HCT116 (cell line): ENCODE measurements around the gene NEK11. TPM values are rescaled to one million over a fixed set of nuclear protein-coding genes. Genes with fewer than 3 reads are reported as not detected.

Experiments used
- ATAC-seq: fragments of 200-7000 bp; cut with Tn5 transposase; 2 replicates; pipeline ENCODE4 v1.9.1; 2020; ENCODE audit warnings: mild to moderate bottlenecking, moderate library complexity
- BruUV-seq: library from RNA; stranded (reverse); fragments of 400-500 nt; replicated peaks from 2 replicates; lab custom pipeline; 2021; lab: Mats Ljungman, UMichigan
- CTCF ChIA-PET: fragments of 300-600 bp; sonication (Branson Sonifier 250); formaldehyde crosslinking; loops from one replicate; lab custom pipeline; 2021; ENCODE audit warnings: antibody characterized with exemption; lab: Charles Lee
- POLR2A ChIA-PET: fragments of 300-600, 350-600 bp; sonication (Branson Sonifier 250); formaldehyde crosslinking; loops from one replicate; lab custom pipeline; 2021; ENCODE audit warnings: antibody characterized with exemption; lab: Charles Lee
- RAD21 ChIA-PET, 2 experiments: fragments of 300-600 bp; sonication (Branson Sonifier 250); formaldehyde crosslinking; loops; one replicate each; lab custom pipeline; 2023; ENCODE audit warnings: low total read pairs in 2 of 2; ENCODE audit not compliant: uncharacterized antibody in 2 of 2, unreplicated experiment in 2 of 2, low non-redundant PET in 1 of 2; lab: Charles Lee
- DNase-seq: peaks from one replicate; pipeline ENCODE4 v3.0.0-alpha.2; 2010; ENCODE audit warnings: low read depth, low spot score
- H2AFZ ChIP-seq: fragments of 200-600 bp; shearing (Covaris generic), sonication (generic); 2 replicates; pipeline ENCODE4 v1.6.1; 2017; ENCODE audit warnings: low read depth, mixed run types, mixed read lengths, antibody characterized with exemption, low read length; ENCODE audit not compliant: poor library complexity, severe bottlenecking
- H3K27ac ChIP-seq: 2 replicates; pipeline ENCODE4 v1.5.1; 2012; ENCODE audit warnings: low read depth, low read length
- H3K27me3 ChIP-seq: fragments of 200-600 bp; sonication (generic); 2 replicates; pipeline ENCODE4 v1.6.1; 2016; ENCODE audit warnings: mixed run types, low read length, mixed read lengths; ENCODE audit not compliant: insufficient read depth
- H3K36me3 ChIP-seq, 2 experiments: fragments of 200-500 bp in 1 of 2; fragments of 200-600 bp in 1 of 2; sonication (Bioruptor generic) in 1 of 2; sonication (generic) in 1 of 2; 2 replicates each; pipeline versions ENCODE4 v1.5.1 to v1.6.1; 2014 to 2016; ENCODE audit warnings: low read length in 2 of 2, inconsistent platforms in 1 of 2, mixed read lengths in 1 of 2, mixed run types in 1 of 2; ENCODE audit not compliant: insufficient read depth in 2 of 2, control insufficient read depth in 1 of 2
- H3K4me1 ChIP-seq, 2 experiments: fragments of 200-600 bp in 1 of 2; sonication (generic) in 1 of 2; 2 replicates each; pipeline versions ENCODE4 v1.5.1 to v1.6.1; 2012 to 2017; ENCODE audit warnings: low read length in 2 of 2, inconsistent platforms in 1 of 2, mild to moderate bottlenecking in 1 of 2, mixed read lengths in 1 of 2, mixed run types in 1 of 2, moderate library complexity in 1 of 2; ENCODE audit not compliant: insufficient read depth in 2 of 2, control insufficient read depth in 1 of 2
- H3K4me2 ChIP-seq: fragments of 200-600 bp; sonication (generic); 2 replicates; pipeline ENCODE4 v1.6.1; 2017; ENCODE audit warnings: mixed run types, low read length, mixed read lengths
- H3K4me3 ChIP-seq, 2 experiments: fragments of 200-600 bp in 1 of 2; sonication (generic) in 1 of 2; replicated peaks in 1 of 2; 2 replicates each; pipeline ENCODE4 v1.5.1; 2011 to 2016; ENCODE audit warnings: low read length in 2 of 2, control low read depth in 1 of 2, low read depth in 1 of 2, mild to moderate bottlenecking in 1 of 2, mixed read lengths in 1 of 2, mixed run types in 1 of 2
- H3K79me2 ChIP-seq: fragments of 200-600 bp; sonication (generic); 2 replicates; pipeline ENCODE4 v1.6.1; 2017; ENCODE audit warnings: mild to moderate bottlenecking, mixed run types, low read length, moderate library complexity, mixed read lengths; ENCODE audit not compliant: insufficient read depth
- H3K9ac ChIP-seq: fragments of 200-600 bp; sonication (generic); 2 replicates; pipeline ENCODE4 v1.6.1; 2016; ENCODE audit warnings: low read length, mixed read lengths
- H3K9me2 ChIP-seq: fragments of 200-600 bp; sonication (generic), shearing (Covaris generic); 2 replicates; pipeline ENCODE4 v1.6.1; 2017; ENCODE audit warnings: mixed run types, mild to moderate bottlenecking, moderate library complexity; ENCODE audit not compliant: insufficient read depth
- H3K9me3 ChIP-seq, 2 experiments: fragments of 200-500 bp in 1 of 2; fragments of 200-600 bp in 1 of 2; sonication (Bioruptor generic) in 1 of 2; sonication (generic) in 1 of 2; 2 replicates each; pipeline ENCODE4 v1.6.1; 2014 to 2017; ENCODE audit warnings: low read length in 2 of 2, mixed read lengths in 2 of 2, inconsistent platforms in 1 of 2, low read depth in 1 of 2, mild to moderate bottlenecking in 1 of 2, mixed run types in 1 of 2, moderate library complexity in 1 of 2; ENCODE audit not compliant: control insufficient read depth in 1 of 2, insufficient read depth in 1 of 2
- H4K20me1 ChIP-seq: fragments of 200-600 bp; sonication (generic), shearing (Covaris generic); 2 replicates; pipeline ENCODE4 v1.6.1; 2017; ENCODE audit warnings: mixed run types, mild to moderate bottlenecking, moderate library complexity; ENCODE audit not compliant: insufficient read depth
- ATF3 ChIP-seq: IDR thresholded peaks from 2 replicates; pipeline ENCODE4 v1.6.1; 2012
- CEBPB ChIP-seq: IDR thresholded peaks from 2 replicates; pipeline ENCODE4 v1.6.1; 2012; ENCODE audit warnings: low read depth
- CTCF ChIP-seq, 3 experiments: fragments of 200-600 bp in 1 of 3; sonication (generic) in 1 of 3; IDR thresholded peaks in 2 of 3; conservative IDR thresholded peaks in 1 of 3; 2 replicates each; pipeline ENCODE4 v1.5.1; 2012 to 2017; ENCODE audit warnings: low read depth in 2 of 3, low read length in 2 of 3, antibody characterized with exemption in 1 of 3, borderline replicate concordance in 1 of 3, control low read depth in 1 of 3, mild to moderate bottlenecking in 1 of 3, mixed read lengths in 1 of 3, mixed run types in 1 of 3, moderate library complexity in 1 of 3; ENCODE audit not compliant: insufficient read depth in 1 of 3
- EGR1 ChIP-seq: IDR thresholded peaks from 2 replicates; pipeline ENCODE4 v1.6.1; 2012; ENCODE audit warnings: low read depth
- ELF1 ChIP-seq: IDR thresholded peaks from 2 replicates; pipeline ENCODE4 v1.6.1; 2012; ENCODE audit warnings: low read depth, borderline replicate concordance
- JUND ChIP-seq: IDR thresholded peaks from 2 replicates; pipeline ENCODE4 v1.6.1; 2012
- MAX ChIP-seq: IDR thresholded peaks from 2 replicates; pipeline ENCODE4 v1.6.1; 2012
- POLR2A ChIP-seq: IDR thresholded peaks from 2 replicates; pipeline ENCODE4 v1.7.0; 2011; ENCODE audit warnings: borderline replicate concordance; ENCODE audit not compliant: insufficient read depth, insufficient read length; ENCODE audit errors: extremely low read depth
- RAD21 ChIP-seq: IDR thresholded peaks from 2 replicates; pipeline ENCODE4 v1.6.1; 2012; ENCODE audit warnings: low read depth, mild to moderate bottlenecking
- SIN3A ChIP-seq: IDR thresholded peaks from 2 replicates; pipeline ENCODE4 v1.6.1; 2012; ENCODE audit warnings: low read depth
- SP1 ChIP-seq: IDR thresholded peaks from 2 replicates; pipeline ENCODE4 v1.6.1; 2012; ENCODE audit warnings: low read depth
- SRF ChIP-seq: IDR thresholded peaks from 2 replicates; pipeline ENCODE4 v1.6.1; 2012; ENCODE audit warnings: low read depth
- TCF7L2 ChIP-seq: IDR thresholded peaks from 2 replicates; pipeline ENCODE4 v1.7.0; 2011; ENCODE audit warnings: borderline replicate concordance, inconsistent platforms; ENCODE audit not compliant: insufficient read depth, insufficient read length; ENCODE audit errors: extremely low read depth
- YY1 ChIP-seq: IDR thresholded peaks from 2 replicates; pipeline ENCODE4 v1.6.1; 2011; ENCODE audit warnings: low read length, low read depth, moderate library complexity, mild to moderate bottlenecking; ENCODE audit not compliant: insufficient replicate concordance; ENCODE audit errors: extremely low read depth
- ZBTB33 ChIP-seq: IDR thresholded peaks from 2 replicates; pipeline ENCODE4 v1.6.1; 2011; ENCODE audit warnings: mild to moderate bottlenecking, low read length, moderate library complexity; ENCODE audit not compliant: insufficient replicate concordance; ENCODE audit errors: extremely low read depth
- ZNF274 ChIP-seq: fragments of 200-500 bp; sonication (Bioruptor generic); IDR thresholded peaks from 2 replicates; pipeline ENCODE4 v1.6.1; 2014; ENCODE audit warnings: mild to moderate bottlenecking, low read depth, low read length, inconsistent platforms
- intact Hi-C: fragments of 100-400 bp; cut with micrococcal nuclease; formaldehyde crosslinking; loops from 2 replicates; pipeline ENCODE4 v1.10.0; 2022
- total RNA-seq: library from RNA; stranded (reverse); gene quantifications from one replicate; pipeline ENCODE4 v1.2.1, GENCODE V29; 2021; ENCODE audit not compliant: unreplicated experiment

NEK11 gene
- total RNA-seq, 1 experiment from 2014 or later: 3.1 TPM

- peaks cover 5% of the 10 kb centered on the region; the same call in 1 of the 2 replicates for H3K27me3 ChIP-seq
- no peaks in the 10 kb centered on the region for H3K4me1 ChIP-seq
- ChIA-PET CTCF (no interaction called here), RAD21 (no interaction called here), POLR2A (no interaction called here)
- no peaks in the 10 kb centered on the region for H3K9me2 ChIP-seq
- no TSS peak for BruUV-seq
- H3K4me2 ChIP-seq: no peak overlapping the region
- H2AFZ ChIP-seq: no peak overlapping the region
- H3K36me3 ChIP-seq: no peaks in the 10 kb centered on the region
- no peaks in the 10 kb centered on the region for H3K79me2 ChIP-seq
- H3K27ac ChIP-seq: no peak overlapping the region
- no peaks in the 10 kb centered on the region; the same call in 1 of the 2 replicates for H4K20me1 ChIP-seq
- no peak overlapping the region for H3K9ac ChIP-seq
- ATAC-seq: no peak
- DNase-seq: no peak
- no peaks in the 10 kb centered on the region for H3K9me3 ChIP-seq
- no peak for TF ChIP-seq POLR2A
- TF ChIP-seq SP1: no peak
- no peak for TF ChIP-seq YY1
- no peak for TF ChIP-seq CEBPB
- no peak for TF ChIP-seq ATF3
- TF ChIP-seq RAD21: no peak
- TF ChIP-seq SRF: no peak
- TF ChIP-seq CTCF (IDR thresholded peaks at IDR 0.05 in 2 of 3, conservative IDR thresholded peaks at IDR 0.05 in 1 of 3; ENCODE audit: borderline replicate concordance in 1 of 3, insufficient read depth in 1 of 3, low read depth in 2 of 3, low read length in 2 of 3): no peak
- TF ChIP-seq SIN3A: no peak
- no peak for TF ChIP-seq ZNF274
- TF ChIP-seq MAX: no peak
- no peak for TF ChIP-seq ELF1
- TF ChIP-seq JUND: no peak
- no peak for TF ChIP-seq TCF7L2
- no peak for TF ChIP-seq ZBTB33
- TF ChIP-seq EGR1: no peak
- intact Hi-C loops: no loop called here
- no peak overlapping the region for H3K4me3 ChIP-seq
Observed at GRCh38 chr3:131239267-131239666, 212.6 kb downstream of the NEK11 start.
